Islet of Langerhans (tissue), 1 donor: Measurements from ENCODE around the gene FZR1.
"Not testable (repeated sequence)": the region's sequence is repeated elsewhere in the genome, so short reads cannot be mapped to it uniquely, and the experiment has no call there.

Experiments used
- FAIRE-seq: peaks from one replicate; lab custom pipeline; 2011; peaks lifted over from hg19 to GRCh38; lab: Jason Lieb, UNC

The FZR1 gene

DNA sequence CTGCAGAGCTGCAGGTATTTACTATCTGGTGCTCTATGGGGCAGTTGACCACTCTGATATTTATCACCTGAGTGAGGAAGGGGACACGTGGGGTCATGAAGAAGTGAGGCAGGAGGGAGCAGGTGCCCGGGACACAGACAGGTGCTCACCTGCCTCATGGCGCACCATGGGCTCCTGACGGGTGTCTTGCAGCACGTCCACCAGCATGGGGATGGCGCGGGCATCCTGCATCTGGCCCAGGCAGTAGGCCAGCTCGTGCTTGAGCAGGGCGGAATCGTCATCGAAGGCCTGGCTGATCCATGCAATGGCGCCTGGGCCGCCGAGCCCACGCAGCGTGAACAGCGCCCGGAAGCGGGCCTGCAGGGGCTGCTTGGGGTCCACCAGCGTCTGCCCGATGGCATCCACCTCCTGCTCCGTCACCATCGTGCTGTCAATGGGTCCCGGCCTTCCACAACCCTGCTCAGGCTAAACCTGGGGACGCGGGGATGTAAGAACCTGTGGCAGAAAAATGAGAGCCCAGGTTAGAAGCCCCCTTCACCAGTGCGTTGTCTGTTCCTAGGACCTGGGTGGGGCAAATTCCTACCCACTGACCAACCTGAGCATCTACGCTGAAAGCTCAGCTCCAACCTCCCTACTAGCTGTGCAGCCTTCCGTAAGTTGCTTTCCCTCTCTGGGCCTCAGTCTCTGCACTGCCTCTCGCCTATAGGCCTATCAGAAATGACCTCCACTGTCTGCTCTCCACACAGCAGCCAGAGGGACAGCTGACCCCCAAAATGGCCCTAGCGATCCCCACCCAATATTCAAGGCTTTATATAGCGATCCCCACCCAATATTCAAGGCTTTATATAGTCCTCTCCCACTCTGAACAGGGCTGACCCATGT lies 9.5 kb upstream of the FZR1 start:
- FAIRE-seq: no peak

GRCh38 chr19:3497757-3498520 lies 8.2 kb upstream of the FZR1 start:
- FAIRE-seq: no peak

DNA sequence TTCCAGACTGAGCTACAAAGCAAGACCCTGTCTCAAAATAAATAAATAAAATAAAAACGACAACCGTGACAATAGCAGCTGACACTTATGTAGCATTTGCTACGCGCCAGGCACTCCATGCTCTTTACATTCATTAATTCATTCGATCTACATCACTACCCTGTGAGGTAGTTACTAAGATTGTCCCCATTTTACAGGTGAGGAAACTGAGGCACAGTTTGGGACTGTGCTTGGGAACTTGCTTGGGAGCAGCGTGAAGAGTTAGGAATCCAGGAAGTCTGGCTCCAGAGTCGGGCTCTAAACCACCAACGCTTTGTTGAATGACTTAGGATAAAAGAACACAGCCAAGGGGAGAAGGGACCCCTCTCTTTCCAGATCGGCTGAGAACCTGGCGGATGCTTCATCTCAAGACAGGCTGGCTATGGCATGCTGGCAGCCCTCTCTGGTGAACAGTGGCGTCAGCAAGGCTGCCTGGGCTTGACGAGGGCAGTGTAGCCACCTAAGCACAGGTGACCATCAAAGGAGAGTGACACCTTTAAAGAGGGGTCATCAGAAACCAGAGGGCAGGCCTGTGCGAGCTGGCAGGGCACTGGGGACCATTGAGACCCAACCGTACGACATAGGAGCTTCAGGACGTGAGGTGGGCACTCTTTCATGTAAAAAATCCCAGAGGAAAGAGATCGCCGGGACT lies 6.2 kb upstream of the FZR1 start:
- no peak for FAIRE-seq

DNA sequence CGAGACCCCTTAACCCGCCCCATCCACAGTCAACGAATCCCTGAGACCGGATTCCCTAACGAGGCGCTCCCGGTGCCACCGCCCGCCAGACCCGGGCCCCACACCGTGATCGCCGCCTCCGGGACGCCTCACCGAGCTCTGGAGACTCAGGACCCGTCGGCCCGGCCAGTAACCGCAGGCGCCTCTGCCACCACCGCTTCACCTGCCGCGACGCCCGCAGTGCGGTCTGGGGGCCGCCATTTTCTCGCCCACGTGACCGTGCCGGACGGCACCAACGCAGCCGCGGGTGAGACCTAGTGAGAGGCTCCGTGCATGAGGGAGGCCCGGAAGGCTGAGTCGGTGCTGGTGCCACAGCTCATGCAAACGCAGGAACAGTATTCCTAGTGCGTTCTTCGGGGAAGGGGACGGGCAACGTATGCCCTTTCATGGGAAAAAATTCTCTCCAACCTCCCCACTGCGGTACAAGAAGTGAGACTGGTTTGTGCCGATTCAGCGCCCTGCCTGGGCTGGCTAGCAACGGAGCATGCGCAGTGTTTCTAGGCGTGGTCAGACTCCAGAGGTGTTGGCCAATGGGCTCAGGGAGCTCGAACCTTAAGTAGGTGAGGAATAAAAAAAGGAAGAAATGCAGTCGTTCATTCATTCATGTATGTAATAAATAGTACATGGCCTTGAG lies 5.5 kb upstream of the FZR1 start, which contains the start of gene DOHH:
Gene DOHH, minus strand, starts transcription at position 246 of the 673 bp plus-strand sequence. CDS start 3,860 bp downstream, outside the sequence.
- peak; percentile 92 for FAIRE-seq

GRCh38 chr19:3501780-3502179 lies 4.3 kb upstream of the FZR1 start:
- FAIRE-seq: no peak

- no peak for FAIRE-seq
Measured at GRCh38 chr19:3503036-3503572, 3.0 kb upstream of the FZR1 start.

DNA sequence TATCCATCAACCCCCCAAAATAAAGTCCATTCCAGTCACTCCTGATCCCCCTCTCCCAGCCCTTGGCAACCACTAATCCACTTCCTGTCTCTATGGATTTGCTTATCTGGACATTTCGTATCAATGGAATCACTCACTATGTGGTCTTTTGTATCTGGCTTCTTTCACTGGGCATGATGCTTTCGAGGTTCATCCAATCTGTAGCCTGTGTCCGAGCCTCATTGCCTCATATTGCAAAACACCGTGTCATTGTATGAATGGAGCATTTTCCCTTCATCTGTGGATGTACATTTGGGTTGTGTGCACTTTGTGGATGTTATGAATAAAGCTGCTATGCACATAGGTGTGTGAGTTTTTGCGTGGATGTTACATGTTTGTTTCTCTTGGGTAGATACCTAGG lies 1.4 kb upstream of the FZR1 start:
- no peak for FAIRE-seq

- no peak for FAIRE-seq
Measured at GRCh38 chr19:3506384-3507340, 551 bp downstream of the FZR1 start.

GRCh38 chr19:3507371-3508120 lies 1.4 kb downstream of the FZR1 start:
- no peak for FAIRE-seq

GRCh38 chr19:3508121-3508661 lies 2.1 kb downstream of the FZR1 start:
- FAIRE-seq: not testable (repeated sequence)

DNA sequence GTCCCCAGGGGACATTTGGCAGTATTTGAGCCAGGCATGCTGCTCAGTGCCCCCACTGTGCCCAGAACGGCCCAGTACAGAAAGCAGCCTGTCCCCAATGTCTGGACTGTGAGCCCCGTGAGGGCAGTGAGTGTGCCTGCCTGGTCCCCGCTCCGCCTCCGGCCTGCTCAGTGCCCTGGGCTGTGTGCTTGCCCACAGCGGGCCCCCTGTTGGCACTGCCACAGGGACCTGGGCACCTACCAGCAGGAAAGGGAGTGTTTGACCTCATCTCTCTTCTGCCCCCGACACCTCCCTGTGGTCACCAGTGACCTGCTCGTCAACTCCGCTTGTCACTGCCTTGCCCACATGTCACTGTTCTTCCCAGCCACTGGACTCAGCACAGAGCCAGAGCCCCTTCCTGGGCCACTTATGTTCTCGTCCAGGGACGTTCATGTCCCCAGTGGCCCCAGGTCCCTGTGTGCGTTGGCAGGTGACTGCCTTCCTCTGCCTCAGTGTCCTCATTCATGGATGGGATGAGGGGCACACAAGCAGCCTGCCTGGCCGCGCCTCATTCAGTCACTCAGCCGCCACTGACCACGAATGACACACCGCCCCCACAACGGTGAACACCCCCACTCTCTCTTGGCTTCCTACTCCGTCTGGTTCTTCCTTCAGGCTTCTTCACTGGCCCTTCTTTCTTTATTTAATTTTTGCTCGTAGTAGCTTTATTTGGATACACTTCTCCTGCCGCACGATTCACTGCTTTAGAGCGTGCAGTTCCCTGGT lies 2.8 kb downstream of the FZR1 start:
- no peak for FAIRE-seq

DNA sequence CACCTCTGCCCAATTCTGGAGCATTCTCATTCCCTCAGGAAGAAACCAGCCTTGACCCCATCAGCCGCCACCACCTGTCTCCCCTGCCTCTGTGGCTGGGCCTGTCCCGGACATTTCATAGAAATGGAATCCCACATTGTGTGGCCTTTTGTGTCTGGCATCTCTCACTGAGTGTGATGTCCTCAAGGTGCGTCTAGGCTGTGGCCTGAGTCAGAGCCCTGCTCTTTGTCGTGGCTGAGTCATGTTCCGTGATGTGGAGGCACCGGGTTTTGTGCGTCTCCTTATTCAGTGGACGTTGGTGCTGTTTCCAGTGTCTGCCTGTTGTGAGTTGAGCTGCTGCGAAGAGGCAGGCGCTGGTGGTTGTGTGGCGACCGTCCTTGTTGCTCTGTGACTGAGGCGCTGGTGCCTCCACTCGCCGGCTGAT lies 3.5 kb downstream of the FZR1 start:
- FAIRE-seq: no peak

GRCh38 chr19:3510727-3511126 lies 4.6 kb downstream of the FZR1 start:
- no peak for FAIRE-seq

DNA sequence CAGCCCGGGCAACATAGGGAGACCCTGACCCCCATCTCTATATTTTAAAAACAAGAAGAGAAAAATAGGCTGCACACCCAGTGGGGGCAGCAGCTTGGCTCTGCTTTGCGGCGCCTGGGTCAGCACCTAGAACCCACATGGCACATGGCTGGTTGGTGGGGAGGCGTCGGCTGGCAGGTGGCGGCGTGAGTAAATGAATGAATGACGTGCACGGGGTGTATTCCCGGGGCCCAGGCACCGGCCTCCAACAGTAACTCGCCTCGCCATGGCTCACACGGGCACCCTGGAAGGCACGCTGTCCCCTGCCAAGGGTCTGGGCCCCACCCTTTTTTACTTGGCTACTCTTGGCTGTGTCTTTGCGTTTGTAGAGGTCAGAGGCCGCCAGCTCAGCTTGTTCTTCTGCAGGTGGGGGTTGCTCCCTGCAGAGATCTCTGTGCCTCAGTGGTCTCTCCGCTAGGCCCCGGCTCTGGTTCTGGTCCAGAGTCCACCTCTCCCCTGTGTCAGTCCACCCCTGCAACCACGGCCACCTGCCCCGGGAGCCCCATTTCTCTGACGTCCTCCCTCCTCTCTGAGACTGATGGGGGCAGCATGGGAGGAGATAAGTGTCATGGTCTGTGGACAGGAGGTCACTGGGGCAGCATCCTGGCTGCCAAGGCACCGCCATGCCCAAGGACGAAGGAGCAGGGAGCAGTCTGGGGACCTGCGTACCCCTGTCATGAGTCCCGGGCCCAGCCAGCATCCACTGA lies 5.6 kb downstream of the FZR1 start:
- FAIRE-seq: no peak

GRCh38 chr19:3512562-3513228 lies 6.6 kb downstream of the FZR1 start:
- FAIRE-seq: no peak

DNA sequence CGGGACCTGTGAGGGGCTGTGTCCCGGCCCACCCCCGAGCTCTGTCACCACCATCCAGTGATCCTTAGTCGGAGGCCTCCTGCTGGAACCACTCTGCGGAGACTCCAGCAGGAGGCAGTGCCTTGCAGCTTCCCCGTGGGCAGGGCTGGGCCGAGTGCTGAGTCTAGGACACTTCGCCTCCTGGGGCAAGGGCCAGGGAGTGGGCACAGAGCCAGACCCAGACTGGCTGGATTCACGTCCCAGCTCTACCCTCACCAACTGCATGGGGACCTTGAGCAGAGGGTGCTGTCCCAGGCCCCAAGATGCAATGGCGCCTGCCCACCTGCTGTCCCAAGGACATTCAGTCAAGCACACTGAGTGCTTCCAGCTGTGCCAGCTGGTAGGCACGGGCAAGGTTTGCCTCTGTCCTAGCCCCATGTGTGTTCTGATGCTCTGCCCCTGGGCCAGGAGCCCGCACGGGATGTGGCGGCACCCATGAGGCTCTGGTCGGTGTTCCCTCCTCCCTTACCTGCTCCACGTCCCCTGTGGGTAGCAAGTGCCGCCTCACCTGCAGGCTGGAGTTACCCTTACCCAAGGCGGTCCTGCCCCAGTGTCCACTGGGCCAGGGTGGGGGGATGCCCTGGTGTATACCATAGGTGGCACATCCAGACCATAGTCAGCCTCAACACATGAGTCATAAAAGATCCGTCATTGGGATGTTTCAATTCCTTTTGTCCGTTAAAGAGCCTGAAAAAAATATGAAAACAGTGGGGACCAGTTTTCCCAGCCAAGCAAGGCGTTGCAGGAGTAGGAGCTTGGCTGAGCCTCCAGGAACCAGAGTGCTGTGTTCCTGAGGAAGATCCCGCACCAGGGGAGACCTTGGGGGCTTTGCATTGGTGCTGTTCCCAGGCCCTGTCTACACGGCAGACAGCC lies 7.4 kb downstream of the FZR1 start:
- FAIRE-seq: no peak
